GM19193 (cell line): ENCODE results near the gene PKHD1.

Source experiments
- POLR2A ChIP-seq: IDR thresholded peaks from 4 replicates; pipeline ENCODE4 v1.6.1; 2011; ENCODE audit not compliant: insufficient read depth, insufficient read length; ENCODE audit errors: extremely low read depth

PKHD1 gene, protein sequence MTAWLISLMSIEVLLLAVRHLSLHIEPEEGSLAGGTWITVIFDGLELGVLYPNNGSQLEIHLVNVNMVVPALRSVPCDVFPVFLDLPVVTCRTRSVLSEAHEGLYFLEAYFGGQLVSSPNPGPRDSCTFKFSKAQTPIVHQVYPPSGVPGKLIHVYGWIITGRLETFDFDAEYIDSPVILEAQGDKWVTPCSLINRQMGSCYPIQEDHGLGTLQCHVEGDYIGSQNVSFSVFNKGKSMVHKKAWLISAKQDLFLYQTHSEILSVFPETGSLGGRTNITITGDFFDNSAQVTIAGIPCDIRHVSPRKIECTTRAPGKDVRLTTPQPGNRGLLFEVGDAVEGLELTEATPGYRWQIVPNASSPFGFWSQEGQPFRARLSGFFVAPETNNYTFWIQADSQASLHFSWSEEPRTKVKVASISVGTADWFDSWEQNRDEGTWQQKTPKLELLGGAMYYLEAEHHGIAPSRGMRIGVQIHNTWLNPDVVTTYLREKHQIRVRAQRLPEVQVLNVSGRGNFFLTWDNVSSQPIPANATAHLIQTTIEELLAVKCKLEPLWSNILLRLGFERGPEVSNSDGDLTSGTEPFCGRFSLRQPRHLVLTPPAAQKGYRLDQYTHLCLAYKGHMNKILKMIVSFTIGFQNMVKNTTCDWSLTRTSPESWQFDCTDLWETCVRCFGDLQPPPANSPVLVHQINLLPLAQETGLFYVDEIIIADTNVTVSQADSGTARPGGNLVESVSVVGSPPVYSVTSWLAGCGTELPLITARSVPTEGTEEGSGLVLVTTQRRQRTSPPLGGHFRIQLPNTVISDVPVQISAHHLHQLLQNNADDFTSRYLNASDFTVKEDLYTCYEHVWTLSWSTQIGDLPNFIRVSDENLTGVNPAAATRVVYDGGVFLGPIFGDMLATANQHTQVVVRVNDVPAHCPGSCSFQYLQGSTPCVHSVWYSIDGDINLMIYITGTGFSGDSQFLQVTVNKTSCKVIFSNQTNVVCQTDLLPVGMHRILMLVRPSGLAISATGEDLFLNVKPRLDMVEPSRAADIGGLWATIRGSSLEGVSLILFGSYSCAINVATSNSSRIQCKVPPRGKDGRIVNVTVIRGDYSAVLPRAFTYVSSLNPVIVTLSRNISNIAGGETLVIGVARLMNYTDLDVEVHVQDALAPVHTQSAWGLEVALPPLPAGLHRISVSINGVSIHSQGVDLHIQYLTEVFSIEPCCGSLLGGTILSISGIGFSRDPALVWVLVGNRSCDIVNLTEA (N-terminal part only)

GRCh38 chr6:52087498-52087999 lies at the start of gene PKHD1:
PKHD1 (minus strand) TSS chr6:52087613; CDS start chr6:52084933, 2,680 bp downstream.
- TF ChIP-seq POLR2A: no peak

- TF ChIP-seq POLR2A: no peak
These were observed 49.6 kb upstream of the PKHD1 start for GRCh38 chr6:52136934-52137467.

- no peak for TF ChIP-seq POLR2A
These were observed 48.6 kb upstream of the PKHD1 start for GRCh38 chr6:52136055-52136454.

GRCh38 chr6:52135217-52135616 lies 47.8 kb upstream of the PKHD1 start:
- no peak for TF ChIP-seq POLR2A

GRCh38 chr6:52134011-52134410 lies 46.6 kb upstream of the PKHD1 start:
- TF ChIP-seq POLR2A: no peak

GRCh38 chr6:52133324-52133723 lies 45.9 kb upstream of the PKHD1 start:
- TF ChIP-seq POLR2A: no peak

- TF ChIP-seq POLR2A: no peak
These were observed 44.9 kb upstream of the PKHD1 start for GRCh38 chr6:52132292-52132691.

GRCh38 chr6:52130440-52130839 lies 43.0 kb upstream of the PKHD1 start:
- no peak for TF ChIP-seq POLR2A

DNA sequence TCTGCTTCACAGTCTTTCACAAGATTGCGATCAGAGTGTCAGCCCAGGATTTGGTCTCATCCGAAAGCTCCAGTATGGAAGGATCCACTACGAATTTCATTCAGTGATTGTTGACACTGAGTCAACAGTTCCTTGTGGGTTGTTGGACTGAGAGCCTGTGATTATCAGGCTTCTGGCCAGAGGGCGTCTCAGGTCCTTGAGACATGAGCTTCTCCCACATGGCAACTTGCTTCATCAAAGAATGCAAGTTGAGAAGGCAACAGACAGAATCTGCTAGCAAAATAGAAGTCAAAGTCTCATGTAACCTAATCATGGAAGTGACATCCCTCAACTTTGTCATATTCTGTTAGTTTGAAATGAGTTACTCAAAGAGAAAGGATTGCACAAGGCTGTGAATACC lies 40.5 kb upstream of the PKHD1 start:
- no peak for TF ChIP-seq POLR2A

DNA sequence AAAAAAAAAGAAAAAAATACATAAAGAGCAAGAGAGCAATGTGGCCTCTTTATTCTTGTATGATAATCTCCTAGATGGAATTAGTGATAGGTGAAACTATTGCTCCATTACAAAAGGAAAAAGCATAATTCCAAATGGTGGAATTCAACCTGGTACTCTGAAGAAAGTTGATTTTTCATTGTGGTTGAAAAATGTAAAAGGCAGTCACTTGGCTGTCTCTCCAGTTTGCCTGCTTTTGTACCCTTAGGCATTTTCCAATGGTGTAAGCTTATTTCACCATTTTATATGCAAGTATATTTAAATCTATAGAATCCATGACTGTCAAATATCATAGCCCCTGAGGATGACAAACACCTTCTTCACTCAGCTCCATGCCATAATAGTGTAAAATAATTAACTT lies 38.8 kb upstream of the PKHD1 start:
- no peak for TF ChIP-seq POLR2A

DNA sequence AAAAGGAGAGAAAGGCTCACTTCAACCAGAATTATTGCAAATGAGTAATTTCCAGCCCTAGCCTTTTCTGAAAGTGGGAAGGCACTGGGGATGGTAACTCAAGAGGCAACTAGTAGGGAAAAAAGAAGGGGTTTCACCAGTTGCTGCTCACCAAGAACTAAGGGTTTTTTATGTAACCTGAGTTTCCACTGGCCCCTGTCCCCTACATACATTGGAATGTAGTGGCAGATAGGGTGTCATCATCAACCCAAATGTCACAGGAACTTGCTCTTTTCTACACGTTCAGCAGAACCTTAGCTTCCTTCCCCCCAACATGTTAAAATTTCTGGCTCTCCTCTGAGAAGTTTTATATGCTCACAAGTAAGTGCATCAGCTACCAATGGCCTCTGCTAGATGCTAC lies 38.2 kb upstream of the PKHD1 start:
- TF ChIP-seq POLR2A: no peak

GRCh38 chr6:52125139-52125538 lies 37.7 kb upstream of the PKHD1 start:
- TF ChIP-seq POLR2A: no peak

GRCh38 chr6:52124126-52125121 lies 37.0 kb upstream of the PKHD1 start:
- no peak for TF ChIP-seq POLR2A
